Esophagus muscularis mucosa (tissue), 4 donors: ENCODE results near the gene ACTL6B. TPM values are rescaled to one million over a fixed set of nuclear protein-coding genes. Genes with fewer than 3 reads are reported as not detected.

Experiments used
- DNase-seq: peaks from one replicate; pipeline ENCODE4 v3.0.0-alpha.2; 2017; ENCODE audit errors: extremely low spot score
- H3K27ac ChIP-seq, 4 donors: fragments of 200-600 bp; sonication (generic); replicated peaks in 1 of 4; 1 replicate in 3 of 4; 2 replicates in 1 of 4; pipeline ENCODE4 v1.5.1; 2016 to 2019; ENCODE audit warnings: mild to moderate bottlenecking in 1 of 4
- H3K27me3 ChIP-seq, 4 donors: fragments of 200-600 bp; sonication (generic); one replicate each; pipeline versions ENCODE4 v1.5.1 to v1.6.0; 2016 to 2019
- H3K36me3 ChIP-seq, 4 donors: fragments of 200-600 bp; sonication (generic); one replicate each; pipeline ENCODE4 v1.5.1; 2016 to 2019
- H3K4me1 ChIP-seq, 4 donors: fragments of 200-600 bp; sonication (generic); one replicate each; pipeline ENCODE4 v1.5.1; 2016 to 2019
- H3K4me3 ChIP-seq, 4 donors: fragments of 200-600 bp; sonication (generic); 1 replicate in 2 of 4; 2 replicates in 2 of 4; pipeline ENCODE4 v1.5.1; 2016 to 2019; ENCODE audit warnings: mild to moderate bottlenecking in 4 of 4, moderate library complexity in 1 of 4
- H3K9me3 ChIP-seq, 4 donors: fragments of 200-600 bp; sonication (generic); 1 replicate in 3 of 4; 2 replicates in 1 of 4; pipeline ENCODE4 v1.5.1; 2016 to 2019
- CTCF ChIP-seq, 3 experiments: fragments of 200-600 bp in 2 of 3; fragments of 450-650 bp in 1 of 3; sonication (generic) in 2 of 3; IDR thresholded peaks; one replicate each; pipeline ENCODE4 v1.5.1; 2017 to 2019; ENCODE audit warnings: antibody characterized with exemption in 3 of 3, mild to moderate bottlenecking in 2 of 3, moderate library complexity in 1 of 3
- EP300 ChIP-seq: sonication (generic); formaldehyde crosslinking; IDR thresholded peaks from one replicate; pipeline ENCODE4 v1.6.1; 2017; ENCODE audit warnings: antibody characterized with exemption
- POLR2A ChIP-seq: fragments of 450-650 bp; IDR thresholded peaks from one replicate; pipeline ENCODE4 v1.6.1; 2017; ENCODE audit warnings: antibody characterized with exemption, moderate library complexity, mild to moderate bottlenecking, low read depth
- POLR2AphosphoS5 ChIP-seq, 2 donors: sonication (generic); formaldehyde crosslinking; IDR thresholded peaks; one replicate each; pipeline ENCODE4 v1.6.1; 2017; ENCODE audit warnings: antibody characterized with exemption in 2 of 2
- WGBS: methylation state at CpG from one replicate; pipeline ENCODE4 v1.1.5; 2018; 5-methylcytosine and 5-hydroxymethylcytosine counted together
- intact Hi-C: fragments of 100-400 bp; cut with DNase I; formaldehyde crosslinking; loops from one replicate; pipeline ENCODE4 v1.15.1; 2023
- total RNA-seq, 4 donors: library from RNA; depleted of rRNA; stranded (reverse); fragments of >200 nt; gene quantifications; one replicate each; pipeline versions ENCODE4 v1.1.0 to v1.2.1, GENCODE V29; 2016

Gene ACTL6B
- total RNA-seq, 4 donors from 2014 or later = not detected

GRCh38 chr7:100632951-100633717 lies 23.1 kb downstream of the ACTL6B start:
- peak overlapping the region; percentile 50 to 66 (median 52) for H3K4me3 ChIP-seq
- no peak for TF ChIP-seq POLR2A
- peak; percentile 28 to 45 (median 30) for TF ChIP-seq CTCF (IDR thresholded peaks at IDR 0.05)
- no peak for TF ChIP-seq POLR2AphosphoS5 (IDR thresholded peaks at IDR 0.05)
- no peaks in the 10 kb centered on the region for H3K36me3 ChIP-seq
- WGBS = 3% methylated on average over 25 of the region's 72 CpGs
- peaks cover 0 to 66% (median 18%) of the 10 kb centered on the region in 4 donors for H3K27me3 ChIP-seq
- no peak overlapping the region for H3K27ac ChIP-seq
- intact Hi-C loops = no loop called here
- H3K9me3 ChIP-seq = no peaks in the 10 kb centered on the region
- H3K4me1 ChIP-seq = peaks cover 8 to 14% (median 13%) of the 10 kb centered on the region in 4 donors
- DNase-seq = no peak

DNA sequence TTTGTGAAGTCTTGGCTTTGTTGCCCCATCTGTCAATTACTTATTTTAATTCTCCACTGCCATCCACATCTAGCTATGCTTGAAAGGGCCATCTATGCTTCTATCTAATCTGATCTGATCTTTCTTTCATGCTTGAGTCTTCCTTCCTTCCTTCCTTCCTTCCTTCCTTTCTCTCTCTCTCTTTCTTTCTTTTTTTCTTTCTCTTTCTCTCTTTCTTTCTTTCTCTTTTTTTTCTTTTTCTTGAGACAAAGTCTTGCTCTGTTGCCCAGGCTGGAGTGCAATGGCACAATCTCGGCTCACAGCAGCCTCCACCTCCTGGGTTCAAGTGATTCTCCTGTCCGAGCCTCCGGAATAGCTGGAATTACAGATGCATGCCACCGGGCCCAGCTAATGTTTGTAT lies 26.2 kb downstream of the ACTL6B start:
- DNase-seq = no peak
- peaks cover 15 to 28% (median 25%) of the 10 kb centered on the region in 4 donors for H3K4me1 ChIP-seq
- 91% methylated on average over 4 of the region's 4 CpGs for WGBS
- H3K36me3 ChIP-seq = no peaks in the 10 kb centered on the region
- H3K27me3 ChIP-seq = peaks cover 0 to 51% (median 18%) of the 10 kb centered on the region in 4 donors
- TF ChIP-seq EP300 (no peak), POLR2AphosphoS5 (IDR thresholded peaks at IDR 0.05) (no peak), CTCF (IDR thresholded peaks at IDR 0.05) (no peak), POLR2A (no peak)
- intact Hi-C loops = no loop called here
- H3K9me3 ChIP-seq = no peaks in the 10 kb centered on the region
- H3K27ac ChIP-seq = no peak overlapping the region
- H3K4me3 ChIP-seq = no peak overlapping the region

- DNase-seq = no peak
- 80% methylated on average over 11 of the region's 11 CpGs for WGBS
- peaks cover 15 to 28% (median 25%) of the 10 kb centered on the region in 4 donors for H3K4me1 ChIP-seq
- intact Hi-C loops = no loop called here
- no peak overlapping the region for H3K27ac ChIP-seq
- H3K9me3 ChIP-seq = no peaks in the 10 kb centered on the region
- no peak overlapping the region for H3K4me3 ChIP-seq
- TF ChIP-seq EP300 (no peak), POLR2AphosphoS5 (IDR thresholded peaks at IDR 0.05) (no peak), CTCF (IDR thresholded peaks at IDR 0.05) (peak in 1 of 3 experiments; percentile 4), POLR2A (no peak)
- H3K27me3 ChIP-seq = peaks cover 0 to 47% (median 18%) of the 10 kb centered on the region in 4 donors
- no peaks in the 10 kb centered on the region for H3K36me3 ChIP-seq
Measured at GRCh38 chr7:100629117-100629716, 27.0 kb downstream of the ACTL6B start.

- Histone ChIP-seq H3K27me3 (peaks cover 0 to 26% (median 3%) of the 10 kb centered on the region in 4 donors), H3K27ac (peak overlapping the region in 1 of 4 donors; percentile 21), H3K9me3 (no peaks in the 10 kb centered on the region), H3K4me1 (peaks cover 8 to 14% (median 12%) of the 10 kb centered on the region in 4 donors), H3K4me3 (no peak overlapping the region), H3K36me3 (peaks cover 0 to 2% (median 0%) of the 10 kb centered on the region in 4 donors)
- DNase-seq = no peak
- intact Hi-C loops = no loop called here
- WGBS = 88% methylated on average over 20 of the region's 21 CpGs
- TF ChIP-seq POLR2AphosphoS5 (IDR thresholded peaks at IDR 0.05) = no peak
- no peak for TF ChIP-seq CTCF (IDR thresholded peaks at IDR 0.05)
- TF ChIP-seq EP300 = no peak
- TF ChIP-seq POLR2A = no peak
Measured at GRCh38 chr7:100627238-100627549, 29.1 kb downstream of the ACTL6B start.
